Endothelial cell of umbilical vein (primary cell): Measurements from ENCODE around the gene LPA. TPM values are rescaled to one million over a fixed set of nuclear protein-coding genes. Genes with fewer than 3 reads are reported as not detected.

Source experiments
- BruUV-seq: library from RNA; stranded (reverse); fragments of 400-500 nt; replicated peaks from 2 replicates; lab custom pipeline; 2021; lab: Mats Ljungman, UMichigan
- CTCF ChIA-PET: fragments of 300-600, 350-600 bp; sonication (Branson Sonifier 250); formaldehyde crosslinking; loops from one replicate; lab custom pipeline; 2021; ENCODE audit warnings: antibody characterized with exemption, inconsistent platforms; lab: Charles Lee
- POLR2A ChIA-PET: fragments of 300-600, 350-600 bp; sonication (Branson Sonifier 250); formaldehyde crosslinking; loops from one replicate; lab custom pipeline; 2021; ENCODE audit warnings: antibody characterized with exemption, inconsistent platforms; lab: Charles Lee
- DNase-seq: peaks from one replicate; pipeline ENCODE4 v3.0.0-alpha.2; 2011; ENCODE audit warnings: low read depth, low spot score
- FAIRE-seq: peaks from 2 replicates; lab custom pipeline; 2011; peaks lifted over from hg19 to GRCh38; lab: Jason Lieb, UNC
- H2AFZ ChIP-seq: 2 replicates; pipeline ENCODE4 v1.6.0; 2012; ENCODE audit warnings: low read depth, low read length, control low read depth, inconsistent platforms
- H3K27ac ChIP-seq: 2 replicates; pipeline ENCODE4 v1.5.1; 2011; ENCODE audit warnings: low read depth, mild to moderate bottlenecking, control low read depth, low read length, moderate library complexity; ENCODE audit not compliant: insufficient read depth
- H3K27me3 ChIP-seq, 2 experiments: 2 replicates each; pipeline versions ENCODE4 v1.6.0 to v1.6.1; 2011; ENCODE audit warnings: low read length in 2 of 2, mixed read lengths in 1 of 2; ENCODE audit not compliant: control insufficient read depth in 2 of 2, insufficient read depth in 2 of 2
- H3K36me3 ChIP-seq, 2 experiments: 2 replicates in 1 of 2; 3 replicates in 1 of 2; pipeline ENCODE4 v1.5.1; 2011; ENCODE audit warnings: low read length in 2 of 2, mild to moderate bottlenecking in 1 of 2, moderate library complexity in 1 of 2; ENCODE audit not compliant: control insufficient read depth in 2 of 2, insufficient read depth in 2 of 2; ENCODE audit errors: extremely low read depth in 1 of 2
- H3K4me1 ChIP-seq: 3 replicates; pipeline ENCODE4 v1.5.1; 2011; ENCODE audit warnings: mild to moderate bottlenecking, low read length; ENCODE audit not compliant: control insufficient read depth, insufficient read depth; ENCODE audit errors: extremely low read depth
- H3K4me2 ChIP-seq: 2 replicates; pipeline ENCODE4 v1.6.1; 2011; ENCODE audit warnings: low read length, control low read depth, mixed read lengths; ENCODE audit not compliant: insufficient read depth
- H3K4me3 ChIP-seq, 3 experiments: fragments of 200-600 bp in 1 of 3; sonication (generic), shearing (Covaris generic) in 1 of 3; replicated peaks in 1 of 3; 2 replicates each; pipeline ENCODE4 v1.5.1; 2011 to 2016; ENCODE audit warnings: control low read depth in 3 of 3, low read length in 3 of 3, mild to moderate bottlenecking in 2 of 3, inconsistent platforms in 1 of 3, low read depth in 1 of 3, moderate library complexity in 1 of 3; ENCODE audit not compliant: insufficient read depth in 1 of 3
- H3K79me2 ChIP-seq: 2 replicates; pipeline ENCODE4 v1.6.0; 2012; ENCODE audit warnings: low read length, inconsistent platforms; ENCODE audit not compliant: control insufficient read depth, insufficient read depth
- H3K9ac ChIP-seq: replicated peaks from 2 replicates; pipeline ENCODE3; 2011; ENCODE audit warnings: low read length, control low read depth; ENCODE audit not compliant: insufficient read depth; ENCODE audit errors: extremely low read depth
- H3K9me1 ChIP-seq: replicated peaks from 3 replicates; pipeline ENCODE4 v1.6.0; 2011; ENCODE audit warnings: mild to moderate bottlenecking, low read length; ENCODE audit not compliant: control insufficient read depth, insufficient read depth; ENCODE audit errors: extremely low read depth
- H3K9me3 ChIP-seq: replicated peaks from 2 replicates; pipeline ENCODE4 v1.5.1; 2012; ENCODE audit warnings: low read length, inconsistent platforms; ENCODE audit not compliant: control insufficient read depth, insufficient read depth
- H4K20me1 ChIP-seq: replicated peaks from 2 replicates; pipeline ENCODE3; 2011; ENCODE audit warnings: mild to moderate bottlenecking, low read length; ENCODE audit not compliant: control insufficient read depth, insufficient read depth; ENCODE audit errors: extremely low read depth
- EZH2 ChIP-seq: IDR thresholded peaks from 2 replicates; pipeline ENCODE4 v1.6.1; 2012; ENCODE audit warnings: borderline replicate concordance, low read depth, mild to moderate bottlenecking, moderate library complexity, low read length, inconsistent platforms; ENCODE audit not compliant: severe bottlenecking
- FOS ChIP-seq: IDR thresholded peaks from 2 replicates; pipeline ENCODE4 v1.6.1; 2011; ENCODE audit warnings: mild to moderate bottlenecking, low read length, moderate library complexity, borderline replicate concordance; ENCODE audit not compliant: insufficient read depth
- GATA2 ChIP-seq: IDR thresholded peaks from 2 replicates; pipeline ENCODE4 v1.7.0; 2011; ENCODE audit warnings: low read depth, mild to moderate bottlenecking, moderate library complexity, mixed read lengths, low read length; ENCODE audit not compliant: insufficient read length, insufficient read depth
- JUN ChIP-seq: IDR thresholded peaks from 2 replicates; pipeline ENCODE4 v1.6.1; 2011; ENCODE audit warnings: borderline replicate concordance, low read depth; ENCODE audit not compliant: insufficient read length, insufficient read depth
- MYC ChIP-seq: IDR thresholded peaks from one replicate; pipeline ENCODE4 v1.6.1; 2011; ENCODE audit warnings: mild to moderate bottlenecking, low read depth, low read length
- POLR2A ChIP-seq: IDR thresholded peaks from 2 replicates; pipeline ENCODE4 v1.6.1; 2012; ENCODE audit warnings: low read depth, mild to moderate bottlenecking, control low read depth, low read length
- POLR2AphosphoS5 ChIP-seq: IDR thresholded peaks from 2 replicates; pipeline ENCODE4 v1.6.1; 2012; ENCODE audit warnings: low read depth, mild to moderate bottlenecking, control low read depth, low read length, moderate library complexity; ENCODE audit not compliant: insufficient read depth
- dilution Hi-C: fragments of 300-500 bp; cut with MboI; formaldehyde crosslinking; loops from one replicate; pipeline ENCODE4 v1.15.0; 2019; ENCODE audit warnings: low sequenced_read_pairs; ENCODE audit not compliant: extremely low pct_ligation_motif_present
- intact Hi-C: fragments of 100-400 bp; cut with micrococcal nuclease; formaldehyde crosslinking; loops from one replicate; pipeline ENCODE4 v1.10.0; 2022
- polyA plus RNA-seq, 4 experiments: library from polyadenylated mRNA; depleted of rRNA in 3 of 4; stranded (reverse) in 3 of 4; unstranded in 1 of 4; fragments of >200 nt; gene quantifications; 2 replicates each; pipeline versions ENCODE4 v1.2.1 to v1.2.3, GENCODE V29; 2011 to 2012; ENCODE audit warnings: missing spikeins in 1 of 4
- total RNA-seq: library from RNA; stranded (reverse); gene quantifications from 2 replicates; pipeline ENCODE4 v1.2.3, GENCODE V29; 2021
- TF ChIP-seq, protein P1 (sequence below), 2 donors: IDR thresholded peaks; 1 replicate in 1 of 2; 2 replicates in 1 of 2; pipeline ENCODE4 v1.5.1; 2011; ENCODE audit warnings: low read length in 2 of 2, mild to moderate bottlenecking in 2 of 2, moderate library complexity in 2 of 2, control low read depth in 1 of 2, inconsistent platforms in 1 of 2, low read depth in 1 of 2; ENCODE audit not compliant: insufficient read depth in 1 of 2; ENCODE audit errors: extremely low read depth in 1 of 2
- TF ChIP-seq, protein P2 (sequence below): IDR thresholded peaks from 2 replicates; pipeline ENCODE4 v1.6.1; 2011; ENCODE audit not compliant: insufficient read depth, insufficient read length

Gene LPA
- total and polyA plus RNA-seq, 2 donors (not counting 3 experiments of a cell fraction or from before 2014, with no cell fraction given) = not detected

DNA sequence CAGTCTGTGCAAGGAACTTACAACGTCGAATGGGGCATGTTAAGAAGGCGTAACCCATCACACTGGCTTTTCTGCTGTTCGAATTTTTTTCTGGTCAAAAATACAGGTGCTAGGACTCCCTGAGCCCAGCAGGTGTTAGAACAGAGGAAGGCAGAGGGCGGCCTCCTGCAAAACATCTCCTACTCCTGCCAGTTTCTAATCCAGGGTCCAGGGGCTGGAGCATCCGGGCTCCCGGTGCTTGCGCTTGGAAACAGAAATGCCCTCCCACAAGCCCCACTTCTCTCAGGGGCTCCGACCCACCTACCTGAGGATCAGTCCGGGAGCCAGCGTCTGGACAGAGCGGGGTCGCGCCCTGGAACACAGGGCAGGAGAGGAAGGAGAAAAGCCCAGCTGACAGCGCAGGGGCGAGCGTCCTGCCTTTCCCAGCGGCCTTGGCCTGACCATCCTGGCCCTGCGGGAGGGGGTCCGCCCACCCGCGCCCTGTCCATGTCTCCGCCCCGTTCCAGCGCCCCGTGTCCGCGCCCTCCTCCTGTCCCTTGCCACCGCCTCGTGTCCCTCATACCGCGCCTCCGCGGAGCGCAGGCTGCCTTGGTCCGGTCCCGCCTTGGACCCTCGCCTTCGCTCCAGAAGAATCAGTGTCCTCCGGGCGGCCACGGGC is 14.8 kb upstream of the LPA start:
- Histone ChIP-seq H3K4me2 (no peak overlapping the region), H3K4me1 (no peaks in the 10 kb centered on the region), H2AFZ (no peak overlapping the region), H3K9ac (no peak overlapping the region), H3K27ac (no peak overlapping the region), H3K36me3 (no peaks in the 10 kb centered on the region), H3K4me3 (no peak overlapping the region), H3K9me1 (no peaks in the 10 kb centered on the region), H3K9me3 (no peaks in the 10 kb centered on the region), H3K79me2 (no peaks in the 10 kb centered on the region), H3K27me3 (no peaks in the 10 kb centered on the region), H4K20me1 (no peaks in the 10 kb centered on the region)
- DNase-seq = no peak
- dilution Hi-C loops = no loop called here
- no TSS peak for BruUV-seq
- POLR2A ChIA-PET = no interaction called here
- TF ChIP-seq, protein P1, sequence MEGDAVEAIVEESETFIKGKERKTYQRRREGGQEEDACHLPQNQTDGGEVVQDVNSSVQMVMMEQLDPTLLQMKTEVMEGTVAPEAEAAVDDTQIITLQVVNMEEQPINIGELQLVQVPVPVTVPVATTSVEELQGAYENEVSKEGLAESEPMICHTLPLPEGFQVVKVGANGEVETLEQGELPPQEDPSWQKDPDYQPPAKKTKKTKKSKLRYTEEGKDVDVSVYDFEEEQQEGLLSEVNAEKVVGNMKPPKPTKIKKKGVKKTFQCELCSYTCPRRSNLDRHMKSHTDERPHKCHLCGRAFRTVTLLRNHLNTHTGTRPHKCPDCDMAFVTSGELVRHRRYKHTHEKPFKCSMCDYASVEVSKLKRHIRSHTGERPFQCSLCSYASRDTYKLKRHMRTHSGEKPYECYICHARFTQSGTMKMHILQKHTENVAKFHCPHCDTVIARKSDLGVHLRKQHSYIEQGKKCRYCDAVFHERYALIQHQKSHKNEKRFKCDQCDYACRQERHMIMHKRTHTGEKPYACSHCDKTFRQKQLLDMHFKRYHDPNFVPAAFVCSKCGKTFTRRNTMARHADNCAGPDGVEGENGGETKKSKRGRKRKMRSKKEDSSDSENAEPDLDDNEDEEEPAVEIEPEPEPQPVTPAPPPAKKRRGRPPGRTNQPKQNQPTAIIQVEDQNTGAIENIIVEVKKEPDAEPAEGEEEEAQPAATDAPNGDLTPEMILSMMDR (IDR thresholded peaks at IDR 0.05; ENCODE audit: extremely low read depth in 1 of 2, insufficient read depth in 1 of 2, low read depth in 1 of 2, low read length in 2 of 2) = no peak
- TF ChIP-seq MYC (no peak), FOS (no peak), GATA2 (no peak), POLR2AphosphoS5 (no peak), JUN (no peak), EZH2 (no peak), POLR2A (no peak)
- TF ChIP-seq, protein P2, sequence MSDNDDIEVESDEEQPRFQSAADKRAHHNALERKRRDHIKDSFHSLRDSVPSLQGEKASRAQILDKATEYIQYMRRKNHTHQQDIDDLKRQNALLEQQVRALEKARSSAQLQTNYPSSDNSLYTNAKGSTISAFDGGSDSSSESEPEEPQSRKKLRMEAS = no peak
- no peak for FAIRE-seq
- intact Hi-C loops = no loop called here
- CTCF ChIA-PET = no interaction called here
